GM11168 (cell line): ENCODE measurements around the gene SLC17A9.

Experiments
- in situ Hi-C: fragments of 300-500 bp; cut with MboI; formaldehyde crosslinking; loops from one replicate; pipeline ENCODE4 v1.12.0; 2022; ENCODE audit warnings: low sequenced_read_pairs; ENCODE audit not compliant: unreplicated experiment

SLC17A9 gene

GRCh38 chr20:62952373-62952967 is at the start of gene SLC17A9:
TSS of gene SLC17A9 (plus strand) at chr20:62952709. CDS start at chr20:62952831, 122 bp downstream.
- in situ Hi-C loops, result no loop called here

GRCh38 chr20:62902926-62903615 is 49.4 kb upstream of the SLC17A9 start:
- in situ Hi-C loops, result no loop called here

GRCh38 chr20:62905536-62906117 is 46.9 kb upstream of the SLC17A9 start:
- in situ Hi-C loops, result no loop called here

GRCh38 chr20:62906209-62906608 is 46.3 kb upstream of the SLC17A9 start:
- in situ Hi-C loops, result no loop called here

GRCh38 chr20:62906647-62907375 is 45.7 kb upstream of the SLC17A9 start:
- in situ Hi-C loops, result no loop called here

GRCh38 chr20:62907384-62908317 is 44.9 kb upstream of the SLC17A9 start:
- in situ Hi-C loops, result no loop called here

GRCh38 chr20:62908971-62909791 is 43.3 kb upstream of the SLC17A9 start:
- in situ Hi-C loops, result no loop called here

- in situ Hi-C loops, result no loop called here
Observed at GRCh38 chr20:62910217-62910766, 42.2 kb upstream of the SLC17A9 start.

- in situ Hi-C loops, result no loop called here
Observed at GRCh38 chr20:62910777-62911497, 41.6 kb upstream of the SLC17A9 start.

GRCh38 chr20:62911701-62912280 is 40.7 kb upstream of the SLC17A9 start:
- in situ Hi-C loops, result no loop called here

- in situ Hi-C loops, result no loop called here
Observed at GRCh38 chr20:62913043-62913630, 39.4 kb upstream of the SLC17A9 start.

- in situ Hi-C loops, result no loop called here
Observed at GRCh38 chr20:62914436-62914835, 38.1 kb upstream of the SLC17A9 start.

GRCh38 chr20:62914970-62915457 is 37.5 kb upstream of the SLC17A9 start:
- in situ Hi-C loops, result no loop called here

- in situ Hi-C loops, result no loop called here
Observed at GRCh38 chr20:62916703-62917476, 35.6 kb upstream of the SLC17A9 start.

- in situ Hi-C loops, result no loop called here
Observed at GRCh38 chr20:62917720-62918119, 34.8 kb upstream of the SLC17A9 start.

GRCh38 chr20:62918147-62918546 is 34.4 kb upstream of the SLC17A9 start:
- in situ Hi-C loops, result no loop called here

GRCh38 chr20:62918831-62919230 is 33.7 kb upstream of the SLC17A9 start:
- in situ Hi-C loops, result no loop called here
